A673 (cell line): ENCODE results near the gene RAB26.

Source experiments
- CTCF ChIP-seq: fragments of 300-800, 200-600 bp; sonication (generic); conservative IDR thresholded peaks from 2 replicates; pipeline ENCODE4 v1.5.1; 2017; ENCODE audit warnings: low read depth, mild to moderate bottlenecking, antibody characterized with exemption, low read length, moderate library complexity, mixed read lengths
- EZH2 ChIP-seq: fragments of 200-600 bp; sonication (generic); IDR thresholded peaks from 2 replicates; pipeline ENCODE4 v1.6.1; 2017; ENCODE audit warnings: borderline replicate concordance, low read depth, mild to moderate bottlenecking, mixed read lengths, antibody characterized with exemption, low read length; ENCODE audit not compliant: poor library complexity, severe bottlenecking

GRCh38 chr16:2166263-2167067 is 18.0 kb downstream of the RAB26 start:
- TF ChIP-seq CTCF (no peak), EZH2 (no peak)
